Stimulated activated naive CD4-positive, alpha-beta T cell treated with Interleukin-2 at 50 U/mL for 16 hours (primary cell): ENCODE measurements around the gene SLC35E2B.

ENCODE experiments used
- DNase-seq: peaks from one replicate; lab custom pipeline; 2025; lab: John Stamatoyannopoulos, UW

Gene SLC35E2B

DNA sequence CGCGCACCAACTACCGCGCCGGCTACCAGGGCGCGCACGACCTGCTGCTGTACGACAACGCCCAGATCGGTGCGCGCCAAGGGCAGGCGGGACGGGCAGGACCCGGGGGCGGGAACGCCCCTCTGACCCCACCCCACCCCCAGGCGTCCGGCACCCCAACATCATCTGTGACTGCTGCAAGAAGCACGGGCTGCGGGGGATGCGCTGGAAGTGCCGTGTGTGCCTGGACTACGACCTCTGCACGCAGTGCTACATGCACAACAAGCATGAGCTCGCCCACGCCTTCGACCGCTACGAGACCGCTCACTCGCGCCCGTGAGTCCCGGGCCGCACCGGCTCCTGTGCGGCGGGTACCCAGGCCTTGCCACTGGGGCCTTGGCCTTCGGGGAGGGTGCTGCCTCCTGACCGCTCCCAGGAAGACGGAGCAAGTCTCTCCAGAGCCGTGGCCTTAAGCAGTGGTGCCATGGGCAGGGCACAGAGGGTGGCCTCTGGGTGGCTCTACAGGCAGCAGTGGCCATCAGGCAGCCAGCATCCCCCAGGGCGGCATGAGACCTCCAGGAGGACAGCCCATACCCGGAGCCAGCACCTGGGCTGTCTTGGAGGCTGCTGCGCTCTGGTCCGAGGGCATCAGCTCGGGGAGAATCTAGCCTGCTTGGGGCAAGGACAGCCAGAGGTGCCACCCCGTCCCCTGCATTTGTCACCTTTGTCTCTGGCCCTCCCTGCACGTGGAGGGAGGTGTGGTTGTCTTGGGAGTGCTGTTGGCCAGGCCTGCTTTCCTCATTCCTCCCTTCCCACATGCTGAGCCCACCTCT lies 68.8 kb downstream of the SLC35E2B start:
- no peak for DNase-seq

DNA sequence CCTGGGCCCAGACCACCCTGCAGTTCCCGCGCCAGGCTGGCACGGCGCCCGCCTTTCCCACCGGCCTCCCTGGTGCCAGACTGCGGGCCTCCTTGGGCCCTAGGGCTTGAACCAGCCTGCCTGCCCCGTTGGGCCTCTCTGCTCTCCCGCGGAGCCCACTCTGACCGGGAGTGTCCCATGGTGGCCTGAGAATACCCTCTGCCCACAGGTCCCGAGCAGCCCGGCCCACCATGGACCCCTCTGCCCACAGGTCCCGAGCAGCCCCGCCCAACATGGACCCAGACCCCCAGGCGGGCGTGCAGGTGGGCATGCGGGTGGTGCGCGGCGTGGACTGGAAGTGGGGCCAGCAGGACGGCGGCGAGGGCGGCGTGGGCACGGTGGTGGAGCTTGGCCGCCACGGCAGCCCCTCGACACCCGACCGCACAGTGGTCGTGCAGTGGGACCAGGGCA lies 69.4 kb downstream of the SLC35E2B start:
- no peak for DNase-seq

DNA sequence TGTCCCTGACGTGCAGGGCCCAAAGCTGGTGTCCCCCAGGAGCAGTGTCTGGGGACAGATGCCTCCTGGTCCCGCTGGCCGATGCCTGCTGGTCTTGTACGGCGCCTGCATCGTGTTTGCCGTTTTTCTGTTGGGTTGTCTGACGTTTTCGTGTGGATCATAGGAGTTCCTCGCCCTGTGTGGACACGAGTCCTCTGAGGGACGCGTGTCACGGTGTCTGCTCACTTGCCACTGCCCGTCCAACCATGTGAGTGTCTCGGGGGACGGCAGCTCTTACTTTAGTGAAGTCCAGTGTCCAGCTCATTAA lies 69.9 kb downstream of the SLC35E2B start:
- no peak for DNase-seq

DNA sequence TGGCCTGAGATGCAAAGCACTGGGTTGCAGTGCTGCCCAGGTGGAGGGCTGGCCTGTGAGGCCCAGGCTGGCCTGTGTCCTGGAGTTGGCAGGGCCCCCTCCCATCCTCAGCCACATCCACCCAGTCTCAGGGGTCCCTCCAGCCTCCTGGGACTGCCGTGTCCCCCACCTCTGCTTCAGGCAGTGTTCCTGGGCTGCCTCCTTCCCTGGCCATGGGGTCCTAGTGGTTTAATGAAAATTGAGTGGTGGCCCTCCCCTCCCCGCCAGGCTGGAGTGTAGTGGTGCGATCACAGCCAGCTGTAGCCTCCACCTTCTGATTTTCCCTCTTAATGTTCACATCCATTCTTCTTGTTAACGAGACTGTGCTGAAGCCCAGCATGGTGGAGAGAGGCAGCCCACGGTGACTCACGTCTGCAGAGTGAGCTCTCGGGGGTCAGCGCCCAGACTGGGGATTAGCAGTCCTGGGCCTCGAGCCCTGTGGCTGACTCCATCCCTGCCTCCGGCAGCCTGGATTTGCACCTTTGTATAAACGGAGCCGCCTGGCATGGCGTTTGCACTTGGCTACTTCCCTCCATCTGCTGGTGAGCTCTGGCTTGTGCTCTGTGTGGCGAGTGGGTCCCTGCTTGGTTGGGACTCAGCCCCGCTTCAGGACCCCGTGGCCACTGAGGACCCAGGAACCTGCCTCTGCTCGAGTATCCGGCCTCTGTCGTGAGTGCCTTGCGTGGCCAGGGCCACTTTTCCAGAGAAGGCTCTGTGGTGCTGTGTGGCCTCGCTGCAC lies 70.4 kb downstream of the SLC35E2B start:
- DNase-seq = no peak

DNA sequence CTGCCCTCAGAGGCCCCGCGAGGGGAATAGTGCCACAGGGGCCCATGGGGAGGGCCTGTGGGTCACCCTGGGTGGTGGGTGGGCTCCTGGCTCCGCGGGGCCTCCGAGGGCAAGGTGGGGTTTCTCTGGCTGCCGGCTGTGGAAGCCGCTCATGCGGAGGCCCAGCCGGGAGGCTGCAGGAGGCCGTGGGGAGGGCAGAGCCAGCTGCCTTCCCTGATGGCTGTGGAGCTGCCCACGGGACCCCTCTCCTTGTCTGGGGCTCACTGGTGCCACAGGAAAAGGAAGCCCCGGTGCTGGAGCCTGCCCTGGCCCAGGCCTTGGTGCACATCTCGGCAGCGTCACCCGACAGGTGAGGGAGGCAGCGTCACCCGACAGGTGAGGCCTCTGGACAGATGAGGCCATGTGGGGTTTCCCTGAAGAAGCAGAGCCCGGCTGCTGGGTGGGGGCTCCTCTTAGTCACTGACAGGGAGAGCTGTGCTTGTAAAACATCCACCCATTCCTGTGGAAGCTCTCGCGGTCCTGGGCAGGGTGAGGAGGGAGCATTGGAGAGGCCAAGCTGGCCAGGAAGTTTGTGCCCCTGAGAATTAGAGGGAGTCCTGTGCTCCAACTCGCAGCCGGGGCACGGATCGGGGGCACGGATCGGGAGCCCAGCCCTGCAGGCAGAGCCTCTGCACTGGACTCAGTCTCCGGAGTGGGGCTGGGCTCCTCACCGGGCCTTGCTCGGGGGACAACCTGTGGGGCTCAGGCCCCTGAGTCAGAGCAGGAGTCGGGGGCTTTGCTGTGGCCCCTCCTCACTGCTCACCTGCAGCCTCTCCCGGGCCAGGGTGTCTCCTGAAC lies 71.2 kb downstream of the SLC35E2B start:
- DNase-seq = no peak

DNA sequence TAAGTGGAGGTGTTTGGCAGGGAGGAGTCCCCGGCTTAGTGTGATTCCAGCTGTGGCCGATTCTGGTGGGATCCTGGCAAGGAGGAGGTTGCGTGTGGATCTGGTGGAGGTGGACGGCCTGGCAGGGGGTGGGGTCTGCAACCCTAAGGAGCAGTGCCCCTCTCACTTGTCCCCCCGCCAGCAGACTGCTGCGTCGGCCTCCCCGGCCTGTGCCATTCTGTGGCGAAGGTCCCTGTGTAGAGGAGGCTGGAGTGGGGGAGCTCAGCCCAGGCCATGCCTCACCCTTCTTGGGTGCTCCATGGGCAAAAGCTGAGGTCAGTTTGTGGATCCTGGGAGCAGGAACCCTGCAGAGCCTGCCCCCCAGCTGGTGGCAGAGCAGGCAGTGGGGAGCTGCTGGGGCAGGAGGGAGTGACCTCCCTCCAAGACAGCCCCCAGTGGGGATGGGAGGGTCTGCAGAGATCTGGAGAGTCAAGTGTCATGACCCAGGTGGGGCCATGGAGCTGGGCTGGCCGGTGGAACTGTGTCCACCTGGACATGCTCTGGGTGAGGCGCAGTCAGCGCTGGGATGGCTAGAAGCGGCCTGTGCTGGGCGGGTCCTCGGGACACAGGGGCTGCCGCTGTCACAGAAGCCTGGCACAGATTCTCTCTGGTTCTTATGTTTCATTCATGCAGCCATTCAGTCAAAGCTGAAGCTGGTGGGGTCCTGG lies 72.0 kb downstream of the SLC35E2B start:
- no peak for DNase-seq

DNA sequence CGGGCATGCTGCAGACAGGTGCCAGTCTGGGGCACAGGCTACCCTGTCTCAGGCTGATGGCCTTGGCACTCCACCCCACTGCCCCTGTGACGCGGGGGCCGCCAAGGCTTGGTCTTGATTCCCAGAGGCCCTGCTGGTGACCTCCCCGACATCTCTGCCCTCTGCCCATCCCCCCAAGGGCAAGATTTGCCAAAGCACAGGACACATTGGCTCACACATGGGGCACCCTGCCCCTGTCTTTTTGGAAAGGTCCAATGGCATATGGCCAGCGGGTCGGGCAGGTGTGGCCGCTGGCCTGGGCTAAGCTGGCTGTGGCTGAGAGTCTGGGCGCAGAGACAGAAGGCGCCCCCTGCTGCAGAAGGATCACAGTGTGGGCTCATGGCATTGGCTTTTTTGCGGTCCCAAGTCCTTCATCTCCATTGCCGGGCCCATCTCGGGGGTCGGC lies 72.7 kb downstream of the SLC35E2B start:
- no peak for DNase-seq

DNA sequence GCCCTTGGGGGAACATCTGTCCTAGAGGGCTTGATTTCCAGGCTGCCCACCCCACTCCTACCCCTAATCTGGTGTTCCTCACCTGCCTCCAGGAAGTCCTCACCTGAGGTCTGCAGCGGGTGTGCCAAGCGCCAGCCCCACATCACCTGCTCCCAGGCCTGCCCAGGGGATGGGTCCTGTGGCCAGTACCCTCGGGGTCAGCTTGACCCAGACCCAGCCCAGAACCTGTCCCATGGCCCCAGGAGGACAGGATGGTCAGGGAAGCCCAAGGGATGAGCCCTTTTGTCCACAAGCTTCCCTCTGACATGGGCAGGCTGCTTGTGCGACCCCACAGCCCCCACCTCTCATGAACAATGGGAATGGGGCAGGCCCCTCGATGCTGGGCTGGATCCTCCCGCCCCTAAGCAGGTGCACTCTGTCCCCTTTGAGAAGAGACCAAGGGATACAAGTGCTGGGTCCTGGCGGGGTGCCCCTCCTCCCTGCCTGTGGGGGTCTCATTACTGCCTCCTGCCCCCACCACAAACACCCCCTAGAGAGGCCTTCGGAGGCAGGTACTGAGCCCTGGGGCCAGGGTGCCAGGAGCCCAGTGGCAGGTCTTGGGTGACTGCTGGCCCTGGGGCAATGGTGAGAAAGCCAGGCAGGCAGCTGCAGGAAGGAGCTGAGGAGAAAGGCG lies 74.1 kb downstream of the SLC35E2B start:
- DNase-seq = no peak

DNA sequence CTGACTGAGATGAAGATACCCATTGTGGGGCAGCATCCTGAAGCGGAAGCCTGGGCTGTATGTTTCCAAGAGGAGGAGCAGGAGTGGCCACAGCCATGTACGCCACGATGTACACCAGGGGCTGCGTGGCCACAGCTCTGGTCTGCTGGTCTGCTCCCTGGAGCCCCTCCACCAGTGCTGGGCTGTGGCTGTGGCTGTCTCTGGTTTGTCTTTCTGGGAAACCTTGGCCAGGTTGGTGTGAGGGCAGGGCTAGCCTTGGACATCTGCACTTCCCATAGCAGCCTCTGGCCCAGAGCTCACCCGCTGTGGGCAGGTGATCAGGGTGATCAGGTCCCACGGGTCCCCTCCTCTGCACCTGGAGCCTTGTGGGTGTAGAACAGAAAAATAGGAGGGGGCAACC lies 74.7 kb downstream of the SLC35E2B start:
- DNase-seq = no peak

DNA sequence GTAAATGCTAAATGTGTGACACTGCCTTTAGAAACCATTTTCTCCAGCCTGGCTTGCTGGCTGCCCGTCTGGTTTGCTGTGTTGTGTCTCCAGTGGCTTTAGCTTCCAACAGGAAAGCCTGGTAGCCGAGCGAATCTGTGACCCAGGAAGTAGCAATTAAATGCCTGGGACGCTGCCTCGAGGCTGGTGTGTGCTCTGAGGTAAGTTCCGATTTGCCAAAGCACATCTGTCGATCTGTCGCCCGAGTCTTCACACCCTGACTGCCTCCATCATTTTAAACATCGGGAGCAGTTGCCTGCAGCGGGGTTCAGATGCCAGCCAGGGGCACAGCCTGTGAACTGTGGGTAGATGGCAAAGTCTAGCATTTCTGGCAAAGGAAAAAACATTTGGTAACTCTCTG lies 75.1 kb downstream of the SLC35E2B start:
- no peak for DNase-seq

DNA sequence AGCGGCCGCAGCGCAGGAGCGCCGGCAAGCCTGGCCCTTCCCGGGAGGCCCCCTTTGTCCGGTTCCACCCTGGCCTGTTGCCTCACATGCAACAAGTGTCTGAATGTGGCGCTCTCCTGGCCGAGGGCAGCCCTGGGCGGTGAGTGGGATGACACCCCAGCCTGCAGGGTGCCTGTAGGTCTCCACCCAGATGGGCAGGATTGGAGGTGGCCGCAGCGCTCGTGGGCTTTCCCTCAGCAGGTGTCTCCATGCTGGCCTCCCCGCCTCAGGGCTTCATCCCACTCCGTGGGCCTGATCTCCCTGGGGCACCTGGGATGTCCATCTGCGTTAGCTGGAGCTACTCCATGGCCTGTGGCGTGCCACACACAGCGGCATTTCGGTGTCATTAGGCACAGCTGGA lies 75.8 kb downstream of the SLC35E2B start:
- DNase-seq = no peak

DNA sequence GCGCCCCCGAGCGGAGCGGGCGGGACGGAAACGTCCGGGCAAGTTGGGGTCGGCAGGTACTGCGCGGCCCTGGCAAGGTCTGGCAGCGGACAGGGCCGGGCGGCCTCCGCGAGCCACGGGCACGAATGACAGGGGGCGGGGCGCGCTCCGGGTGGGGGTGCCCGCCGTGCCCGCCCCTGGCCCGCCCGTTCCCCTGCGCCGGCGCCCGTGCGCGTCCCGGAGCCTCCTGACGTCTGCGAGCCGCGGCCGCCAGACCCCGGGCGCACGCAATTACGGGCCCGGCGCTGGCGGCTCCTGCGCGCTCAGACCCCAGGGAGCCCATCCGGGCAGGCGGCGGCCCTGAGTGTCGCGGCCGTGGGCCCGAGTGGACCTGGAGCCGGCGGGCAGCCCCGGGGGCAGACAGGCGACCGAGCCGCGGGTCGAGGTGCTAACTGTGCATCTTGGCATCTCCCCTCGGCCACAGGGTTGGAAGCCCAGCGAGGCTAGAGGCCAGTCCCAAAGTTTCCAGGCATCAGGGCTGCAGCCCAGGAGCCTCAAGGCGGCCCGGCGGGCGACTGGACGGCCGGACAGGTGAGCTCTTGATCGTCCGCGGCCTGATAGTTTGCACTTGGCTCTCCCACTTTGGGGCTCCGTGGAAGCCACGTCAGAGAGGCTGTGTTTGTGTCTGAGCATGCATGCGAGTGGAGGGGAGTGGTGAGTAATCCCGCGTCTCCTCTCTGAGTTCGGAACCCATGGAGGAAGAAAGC lies 76.4 kb downstream of the SLC35E2B start:
- DNase-seq = no peak

DNA sequence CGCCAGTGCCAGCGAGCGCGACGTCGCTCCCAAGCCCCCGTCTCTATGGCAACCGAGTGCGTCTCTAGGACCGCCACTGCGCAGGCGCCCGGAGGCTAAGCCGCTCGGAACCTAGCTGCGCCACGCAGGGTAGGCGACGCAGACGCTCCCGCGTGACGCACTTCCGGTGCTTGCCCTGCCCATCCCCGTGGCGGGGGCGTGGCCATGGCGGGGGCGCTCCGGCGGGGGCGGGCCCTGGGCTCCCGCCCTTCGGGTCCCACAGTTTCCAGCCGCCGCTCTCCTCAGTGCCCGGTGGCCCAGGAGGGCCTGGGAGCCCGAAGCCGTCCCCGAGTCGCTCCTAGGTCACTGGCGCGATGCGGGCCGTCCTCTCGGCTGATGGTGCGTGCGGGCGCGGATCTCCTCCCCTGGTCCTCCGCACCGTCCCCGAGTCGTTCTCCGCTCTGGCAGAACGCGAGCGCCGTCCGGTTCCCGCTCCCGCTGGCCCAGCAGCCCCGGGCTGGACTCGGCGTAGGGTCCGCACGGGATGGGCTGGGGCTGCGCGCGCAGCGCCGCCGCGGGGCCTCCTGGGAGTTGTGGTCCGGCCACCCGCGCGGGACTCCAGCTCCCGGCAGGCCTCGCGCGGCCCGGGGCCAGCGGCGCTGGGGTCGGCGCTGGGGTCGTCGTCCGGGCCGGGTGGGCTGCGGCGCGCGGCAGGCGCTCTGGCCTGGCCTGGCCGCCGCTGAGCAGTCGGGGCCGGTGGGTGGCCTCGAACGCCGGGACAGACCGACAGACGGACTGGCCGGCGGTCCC lies 77.1 kb downstream of the SLC35E2B start, which contains the start of gene MIB2:
Gene MIB2, plus strand, starts transcription at position 245 of the 789 bp plus-strand sequence. CDS start 7,953 bp downstream, outside the sequence.
- peak; percentile 96 for DNase-seq

DNA sequence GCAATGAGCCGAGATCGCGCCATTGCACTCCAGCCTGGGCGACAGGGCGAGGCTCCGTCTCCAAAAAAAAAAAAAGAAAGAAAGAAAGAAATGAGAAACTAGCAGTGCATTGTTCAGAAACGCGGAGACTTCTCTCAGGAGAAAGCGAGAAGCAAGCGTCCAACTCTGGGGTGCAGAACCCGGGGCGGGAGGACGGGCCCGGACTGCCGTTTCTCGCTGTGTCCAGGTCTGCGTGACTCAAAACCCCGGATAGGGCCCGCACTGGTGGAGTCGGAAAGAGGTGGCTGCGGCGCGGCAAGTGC lies 77.7 kb downstream of the SLC35E2B start:
- no peak for DNase-seq

DNA sequence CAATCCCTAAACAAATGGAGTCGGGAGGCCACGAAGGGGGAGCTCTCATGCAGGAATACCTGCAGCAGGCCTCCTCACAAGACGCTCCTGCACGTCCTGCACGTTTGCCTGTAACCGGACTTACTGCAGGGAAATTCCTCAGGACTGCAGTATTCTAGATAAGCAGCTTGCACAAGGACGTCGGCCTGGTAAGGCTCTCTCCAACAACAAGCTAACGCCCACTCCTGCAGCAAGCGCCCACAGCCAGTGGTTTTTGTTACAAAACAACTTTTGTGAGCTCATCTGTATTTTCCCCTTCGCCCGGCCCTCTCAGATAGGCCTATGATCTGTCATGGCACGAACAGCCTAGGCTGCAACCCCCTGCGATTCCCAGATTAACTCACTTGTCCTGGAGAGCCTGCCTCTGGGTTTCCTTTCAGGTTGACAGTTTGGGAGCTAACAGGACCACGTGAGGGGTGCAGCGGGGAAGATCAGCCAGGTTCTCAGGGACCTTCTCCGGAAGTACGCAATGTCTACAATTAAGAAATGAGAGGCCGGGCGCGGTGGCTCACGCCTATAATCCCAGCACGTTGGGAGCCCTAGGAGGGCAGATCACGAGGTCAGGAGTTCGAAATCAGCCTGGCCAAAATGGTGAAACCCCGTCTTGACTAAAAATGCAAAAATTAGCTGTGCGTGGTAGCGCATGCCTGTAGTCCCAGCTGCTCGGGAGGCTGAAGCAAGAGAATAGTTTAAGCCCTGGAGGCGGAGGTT lies 78.2 kb downstream of the SLC35E2B start:
- DNase-seq = peak; percentile 69

DNA sequence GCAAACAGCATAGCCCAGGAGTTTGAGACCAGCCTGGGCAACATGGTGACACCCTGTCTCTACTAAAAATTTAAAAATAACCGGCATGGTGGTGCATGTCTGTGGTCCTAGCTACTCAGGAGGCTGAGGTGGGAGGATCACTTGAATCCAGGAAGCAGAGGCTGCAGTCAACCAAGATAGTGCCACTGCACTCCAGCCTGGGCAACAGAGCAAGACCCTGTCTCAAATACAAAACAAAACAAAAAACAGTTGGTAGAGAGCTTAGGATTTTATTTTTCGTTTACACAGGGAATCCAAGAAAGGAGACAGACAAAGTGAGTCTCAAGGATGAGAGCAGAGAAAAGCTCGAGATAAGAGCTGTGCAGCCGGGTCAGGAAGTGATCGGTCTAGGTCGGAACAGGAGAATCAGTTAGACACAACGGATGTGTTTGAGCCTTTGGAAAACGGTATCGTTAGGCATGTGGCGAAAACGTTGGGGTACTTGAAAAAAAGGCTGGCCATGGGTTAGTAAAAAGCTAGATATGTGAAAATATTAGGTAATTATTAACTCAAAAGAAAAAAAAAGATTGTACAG lies 79.0 kb downstream of the SLC35E2B start:
- DNase-seq = no peak

DNA sequence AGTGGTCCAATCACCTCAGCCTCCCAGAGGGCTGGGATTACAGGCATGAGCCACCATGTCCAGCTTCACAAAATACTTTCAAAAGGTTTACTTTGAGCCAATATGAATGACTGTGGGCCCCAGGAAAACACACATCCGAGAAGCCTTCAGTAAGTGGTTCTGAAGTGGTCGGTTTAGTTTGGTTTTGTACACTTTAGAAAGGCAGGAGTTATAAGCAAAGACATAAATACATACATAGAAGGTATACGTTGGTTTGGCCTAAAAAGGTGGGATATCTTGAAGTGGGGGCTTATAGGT lies 80.5 kb downstream of the SLC35E2B start:
- no peak for DNase-seq

DNA sequence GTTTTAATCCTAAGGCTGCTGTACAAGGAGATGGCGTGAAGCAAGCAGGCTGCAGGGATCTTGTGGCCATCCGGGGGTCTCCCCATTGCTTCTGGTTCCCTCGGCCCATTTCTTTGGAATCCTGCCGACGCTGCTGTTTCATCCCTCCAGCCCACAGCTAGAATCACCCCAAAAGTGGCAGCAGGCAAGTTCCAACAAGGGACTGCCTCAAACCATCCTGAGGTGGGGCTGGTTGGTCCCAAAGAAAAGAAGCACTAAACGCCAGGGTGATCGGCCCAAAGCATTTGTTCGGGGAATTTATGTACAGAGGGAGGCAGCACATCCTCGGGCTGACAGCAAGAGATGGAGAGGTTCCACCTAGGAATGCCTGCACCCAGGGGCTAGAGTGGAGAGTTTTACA lies 81.8 kb downstream of the SLC35E2B start:
- DNase-seq = no peak
